NCI-H2107 treated with DMSO at 0.1 percent for 48 hours (cell line): ENCODE data around the gene CPAMD8.

Experiments
- DNase-seq: peaks from one replicate; lab custom pipeline; 2025; ENCODE audit not compliant: unreplicated experiment; lab: John Stamatoyannopoulos, UW

The CPAMD8 gene

DNA sequence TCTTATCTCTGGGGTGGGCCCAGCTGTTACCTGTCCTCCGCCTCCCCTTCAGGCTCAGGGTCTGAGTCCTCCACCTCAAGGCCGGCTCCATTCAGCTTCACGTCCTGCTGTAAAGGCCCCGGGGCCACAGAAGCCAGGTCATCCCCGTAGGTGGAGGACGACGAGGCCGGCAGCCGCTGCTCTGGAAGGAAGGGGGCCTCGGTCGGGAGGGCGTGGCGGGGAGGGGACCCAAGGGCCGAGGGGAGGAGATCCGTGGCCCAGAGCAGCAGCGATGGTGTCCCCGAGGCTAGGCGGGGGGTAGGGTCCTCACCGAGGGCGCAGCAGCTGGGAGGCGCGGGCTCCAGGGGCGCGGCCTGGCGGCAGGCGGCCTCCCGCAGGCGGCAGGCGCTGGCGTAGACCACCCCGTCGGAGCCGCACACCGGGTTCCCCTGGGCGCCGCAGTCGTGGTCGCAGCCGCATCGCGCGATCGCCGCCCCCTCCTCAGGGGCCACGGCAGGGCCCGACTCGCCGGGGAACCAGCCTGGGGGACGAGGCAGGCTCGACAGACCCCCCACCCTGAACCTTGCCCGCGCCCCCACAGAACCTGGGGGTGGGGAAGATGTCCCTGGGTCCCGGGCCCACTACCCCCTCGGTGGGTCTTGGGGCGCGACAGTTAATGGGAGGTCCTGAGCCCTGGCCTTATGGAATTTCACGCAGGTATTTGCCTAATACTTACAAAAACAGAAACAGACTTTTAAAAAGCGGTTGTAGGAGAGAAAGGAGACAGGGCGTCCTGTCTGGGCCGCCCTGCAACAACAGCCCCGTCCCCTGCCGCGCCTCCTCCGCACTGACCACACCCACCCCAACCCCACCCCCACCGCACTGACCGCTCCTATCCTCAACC lies 130.2 kb downstream of the CPAMD8 start:
- no peak for DNase-seq

DNA sequence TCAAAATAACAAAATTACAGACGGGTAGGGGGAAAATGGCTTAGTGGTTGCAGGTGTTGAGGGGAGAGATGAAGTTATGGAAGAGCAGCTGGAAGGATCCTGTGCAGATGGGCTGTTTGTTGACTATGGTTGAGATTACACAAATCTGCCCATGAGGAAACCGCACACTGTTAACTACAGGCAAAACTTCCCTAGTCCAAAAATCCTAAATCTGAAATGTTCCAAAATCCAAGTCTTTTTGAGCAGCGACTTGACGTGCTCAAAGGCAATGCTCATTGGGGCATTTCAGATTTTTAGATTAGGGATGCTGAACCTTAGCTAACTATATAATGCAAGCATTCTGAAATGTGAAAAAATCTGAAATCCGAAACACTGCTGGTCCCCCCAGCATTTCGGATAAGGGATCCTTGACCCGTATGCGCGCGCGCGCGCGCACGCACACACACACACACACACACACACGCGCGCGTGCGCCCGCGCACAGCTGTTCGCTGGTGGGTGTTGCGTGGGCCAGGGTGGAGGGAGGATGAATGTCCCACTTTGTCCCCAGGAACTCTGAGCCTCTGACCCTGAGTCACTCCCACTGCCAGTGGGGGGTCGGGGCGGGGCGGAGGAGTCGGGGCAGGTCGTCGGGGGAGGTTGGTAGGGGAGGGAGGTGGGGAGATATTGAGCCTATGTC lies 131.0 kb downstream of the CPAMD8 start:
- no peak for DNase-seq

DNA sequence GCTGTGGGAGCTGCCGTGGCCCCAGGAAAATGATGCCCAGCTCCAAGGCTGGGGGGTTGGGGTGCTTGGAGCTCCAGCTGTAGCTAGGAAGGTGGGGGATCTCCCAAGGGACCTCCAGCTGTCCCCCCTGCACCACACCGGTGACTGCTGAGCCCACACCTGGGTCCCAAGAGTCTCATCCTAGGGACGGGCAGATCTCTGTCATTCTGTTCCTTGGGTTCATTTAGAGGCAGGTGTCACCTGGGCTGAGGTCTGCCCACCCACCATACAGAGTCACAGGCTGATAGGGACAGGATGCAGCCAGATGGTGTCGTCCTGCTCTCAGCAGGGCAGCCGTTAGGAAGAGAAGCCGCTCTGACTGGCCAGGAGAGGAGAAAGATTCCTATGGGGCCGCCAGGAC lies 132.5 kb downstream of the CPAMD8 start:
- DNase-seq, result no peak

DNA sequence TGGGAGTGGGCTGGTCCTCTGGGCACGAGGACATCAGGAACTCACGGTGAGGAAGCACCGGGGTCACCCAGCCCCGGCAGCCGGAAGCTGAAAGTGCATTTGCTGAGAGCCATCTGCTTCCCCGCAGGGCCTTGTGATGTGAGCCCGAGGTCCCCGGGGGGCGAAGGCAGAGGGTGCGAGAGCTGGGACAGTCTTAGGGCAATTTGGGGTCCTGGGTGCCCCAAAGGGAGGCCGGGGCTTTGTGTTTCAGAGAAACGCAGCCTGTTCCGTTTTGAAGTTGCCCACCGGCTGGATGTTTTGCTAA lies 133.0 kb downstream of the CPAMD8 start:
- DNase-seq, result no peak

DNA sequence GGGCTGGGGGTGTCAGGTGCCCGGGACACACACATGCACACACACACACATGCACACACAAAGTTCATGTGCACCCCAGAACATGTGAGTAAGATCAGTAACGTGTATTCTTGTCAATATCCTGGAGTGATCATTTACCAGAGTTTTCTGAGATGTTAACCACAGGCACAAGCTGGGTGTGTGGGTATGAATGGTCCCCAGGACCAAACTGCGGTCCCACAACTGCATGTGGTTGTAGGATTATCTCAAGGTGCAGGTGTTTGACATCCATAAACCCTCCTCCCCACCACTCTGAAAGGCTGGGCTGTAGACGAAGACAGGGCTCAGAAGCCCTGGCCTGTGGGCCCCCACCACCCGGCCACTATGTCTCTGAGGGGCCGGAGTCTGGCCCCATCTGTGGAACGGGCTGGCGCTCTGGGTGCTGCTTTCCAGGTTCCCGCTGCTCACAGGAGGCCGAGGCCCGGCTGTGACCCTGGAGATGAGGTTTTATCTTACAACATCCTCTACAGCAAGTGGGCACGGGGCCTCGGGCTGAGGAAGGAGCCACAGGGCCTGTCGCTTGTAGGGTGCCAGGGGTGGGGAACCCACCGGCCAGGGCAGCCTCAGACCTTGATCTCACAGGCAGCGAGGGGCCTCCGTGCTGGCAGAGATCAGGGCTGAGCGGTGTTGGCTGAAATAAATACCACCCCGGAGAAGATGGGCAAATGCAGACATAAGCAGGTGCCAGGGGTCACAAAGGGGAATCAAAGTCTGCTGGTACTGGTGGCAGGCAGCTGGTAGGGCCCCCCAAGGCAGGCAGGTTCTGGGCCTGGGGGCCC lies 133.5 kb downstream of the CPAMD8 start:
- DNase-seq, result no peak

DNA sequence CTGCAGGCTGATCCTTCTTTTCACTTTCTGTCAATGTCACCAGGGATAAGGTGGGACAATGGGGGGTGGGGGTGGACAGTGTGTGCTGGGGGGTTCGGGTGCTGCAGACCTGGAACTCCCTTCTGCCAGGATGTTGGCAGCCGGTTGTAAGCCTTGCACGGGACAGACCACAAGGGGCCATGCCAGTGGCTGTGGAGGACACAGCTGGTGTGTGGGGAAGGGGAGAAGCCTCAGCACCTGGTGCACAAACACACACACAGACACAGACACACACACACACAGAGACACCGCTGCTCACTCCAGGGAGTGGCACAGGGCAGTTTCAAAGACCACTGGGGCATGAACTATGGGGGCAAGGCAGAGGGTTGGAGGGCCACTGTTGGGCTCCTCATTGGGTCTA lies 134.2 kb downstream of the CPAMD8 start:
- no peak for DNase-seq

DNA sequence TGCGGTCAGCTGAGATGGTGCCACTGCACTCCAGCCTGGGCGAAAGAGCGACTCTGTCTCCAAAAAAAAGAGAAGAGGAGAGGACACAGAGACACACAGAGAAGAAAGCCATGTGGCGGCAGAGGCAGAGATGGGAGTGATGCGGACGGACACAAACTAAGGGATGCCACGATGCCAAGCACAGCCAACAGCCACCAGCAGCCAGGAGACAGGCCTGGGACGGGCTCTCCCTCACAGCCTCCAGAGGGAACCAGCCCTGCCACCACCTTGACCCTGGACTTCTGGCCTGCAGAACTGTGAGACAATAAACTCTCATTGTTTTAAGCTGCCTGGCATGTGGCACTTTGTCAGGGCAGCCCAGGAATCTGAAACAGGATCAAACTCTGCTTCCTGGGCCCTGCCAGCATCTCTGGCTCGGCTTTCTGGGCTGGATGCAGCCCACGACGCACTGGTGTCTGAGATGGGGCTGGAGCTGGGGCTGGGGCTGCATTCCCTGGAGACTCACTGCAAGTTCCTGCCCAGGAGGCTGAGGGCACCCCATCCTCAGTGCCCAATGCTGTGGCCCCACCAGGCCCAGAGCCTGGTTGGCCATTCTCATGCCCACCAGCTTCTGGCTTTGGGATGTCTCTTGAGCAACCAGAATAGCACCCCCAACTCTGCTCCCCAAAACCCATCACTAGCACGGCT lies 134.8 kb downstream of the CPAMD8 start:
- no peak for DNase-seq

DNA sequence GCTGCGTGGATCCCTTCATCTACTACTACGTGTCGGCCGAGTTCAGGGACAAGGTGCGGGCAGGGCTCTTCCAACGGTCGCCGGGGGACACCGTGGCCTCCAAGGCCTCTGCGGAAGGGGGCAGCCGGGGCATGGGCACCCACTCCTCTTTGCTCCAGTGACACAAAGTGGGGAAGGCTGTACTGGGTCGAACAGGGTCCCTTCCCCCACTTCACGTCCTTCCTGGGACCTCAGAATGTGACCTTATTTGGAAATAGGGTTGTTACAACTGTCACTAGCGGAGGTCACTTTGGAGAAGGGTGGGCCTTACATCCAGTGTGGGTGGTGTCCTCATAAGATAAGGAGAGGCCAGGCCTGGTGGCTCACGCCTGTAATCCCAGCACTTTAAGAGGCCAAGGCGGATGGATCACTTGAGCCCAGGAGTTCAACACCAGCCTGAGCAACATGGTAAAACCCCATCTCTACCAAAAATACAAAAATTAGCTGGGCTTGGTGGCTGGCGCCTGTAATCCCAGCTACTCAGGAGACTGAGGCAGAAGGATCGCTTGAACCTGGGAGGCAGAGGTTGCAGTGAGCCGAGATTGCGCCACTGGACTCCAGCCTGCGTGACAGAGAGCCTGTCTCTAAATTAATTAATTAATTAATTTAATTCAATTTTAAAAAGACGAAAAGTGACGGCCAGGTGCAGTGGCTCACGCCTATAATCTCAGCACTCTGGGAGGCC lies 136.0 kb downstream of the CPAMD8 start:
- no peak for DNase-seq

DNA sequence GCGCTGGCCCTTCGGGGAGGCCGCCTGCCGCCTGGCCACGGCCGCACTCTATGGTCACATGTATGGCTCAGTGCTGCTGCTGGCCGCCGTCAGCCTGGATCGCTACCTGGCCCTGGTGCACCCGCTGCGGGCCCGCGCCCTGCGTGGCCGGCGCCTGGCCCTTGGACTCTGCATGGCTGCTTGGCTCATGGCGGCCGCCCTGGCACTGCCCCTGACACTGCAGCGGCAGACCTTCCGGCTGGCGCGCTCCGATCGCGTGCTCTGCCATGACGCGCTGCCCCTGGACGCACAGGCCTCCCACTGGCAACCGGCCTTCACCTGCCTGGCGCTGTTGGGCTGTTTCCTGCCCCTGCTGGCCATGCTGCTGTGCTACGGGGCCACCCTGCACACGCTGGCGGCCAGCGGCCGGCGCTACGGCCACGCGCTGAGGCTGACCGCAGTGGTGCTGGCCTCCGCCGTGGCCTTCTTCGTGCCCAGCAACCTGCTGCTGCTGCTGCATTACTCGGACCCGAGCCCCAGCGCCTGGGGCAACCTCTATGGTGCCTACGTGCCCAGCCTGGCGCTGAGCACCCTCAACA lies 136.6 kb downstream of the CPAMD8 start:
- DNase-seq, result no peak

DNA sequence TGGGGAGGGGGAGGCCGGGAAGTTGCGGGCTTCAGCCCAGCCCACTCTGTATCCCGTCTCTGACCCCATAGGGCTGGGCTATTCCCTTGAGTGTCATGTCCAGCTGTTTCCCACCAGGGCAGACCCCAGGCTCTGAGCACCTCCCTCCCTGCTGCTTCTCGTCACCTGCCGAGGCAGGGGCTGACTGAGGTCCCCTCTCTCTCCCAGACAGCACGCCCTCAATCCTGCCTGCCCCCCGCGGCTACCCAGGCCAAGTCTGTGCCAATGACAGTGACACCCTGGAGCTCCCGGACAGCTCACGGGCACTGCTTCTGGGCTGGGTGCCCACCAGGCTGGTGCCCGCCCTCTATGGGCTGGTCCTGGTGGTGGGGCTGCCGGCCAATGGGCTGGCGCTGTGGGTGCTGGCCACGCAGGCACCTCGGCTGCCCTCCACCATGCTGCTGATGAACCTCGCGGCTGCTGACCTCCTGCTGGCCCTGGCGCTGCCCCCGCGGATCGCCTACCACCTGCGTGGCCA lies 137.2 kb downstream of the CPAMD8 start:
- DNase-seq, result no peak

DNA sequence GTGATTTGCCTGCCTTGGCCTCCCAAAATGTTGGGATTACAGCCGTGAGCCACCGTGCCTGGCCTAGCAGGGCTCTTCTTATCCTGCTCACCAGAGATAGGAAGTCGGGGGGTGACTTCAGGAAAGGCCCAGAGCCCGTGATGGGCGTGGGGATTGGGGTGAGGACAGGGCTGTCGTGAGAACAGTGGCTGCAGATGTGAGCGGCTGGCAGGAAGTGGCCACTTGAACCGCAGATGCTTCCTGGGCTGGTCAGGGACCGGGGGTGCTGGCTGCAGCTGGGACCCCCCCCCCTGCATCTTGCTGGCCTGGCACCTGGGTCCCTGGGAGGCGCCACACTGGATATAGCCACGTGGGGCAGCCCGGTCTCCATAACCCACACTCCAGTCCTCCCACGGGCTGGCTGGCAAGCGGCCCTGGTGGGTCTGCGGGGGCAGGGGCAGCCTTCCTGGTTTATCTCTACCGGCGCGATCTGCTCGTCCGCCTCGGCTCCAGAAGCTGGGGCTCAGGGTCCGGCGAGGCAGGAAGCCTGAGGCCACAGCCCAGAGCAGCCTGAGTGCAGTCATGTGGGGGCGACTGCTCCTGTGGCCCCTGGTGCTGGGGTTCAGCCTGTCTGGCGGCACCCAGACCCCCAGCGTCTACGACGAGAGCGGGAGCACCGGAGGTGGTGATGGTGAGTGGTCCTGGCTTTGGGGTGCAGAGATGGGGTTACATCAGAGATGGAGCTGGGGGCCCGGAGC lies 137.8 kb downstream of the CPAMD8 start, which contains the start of gene F2RL3:
Gene F2RL3 (plus strand): TSS at position 371 of the 737 bp plus-strand sequence. CDS start 191 bp downstream, at position 562.
- DNase-seq, result no peak

DNA sequence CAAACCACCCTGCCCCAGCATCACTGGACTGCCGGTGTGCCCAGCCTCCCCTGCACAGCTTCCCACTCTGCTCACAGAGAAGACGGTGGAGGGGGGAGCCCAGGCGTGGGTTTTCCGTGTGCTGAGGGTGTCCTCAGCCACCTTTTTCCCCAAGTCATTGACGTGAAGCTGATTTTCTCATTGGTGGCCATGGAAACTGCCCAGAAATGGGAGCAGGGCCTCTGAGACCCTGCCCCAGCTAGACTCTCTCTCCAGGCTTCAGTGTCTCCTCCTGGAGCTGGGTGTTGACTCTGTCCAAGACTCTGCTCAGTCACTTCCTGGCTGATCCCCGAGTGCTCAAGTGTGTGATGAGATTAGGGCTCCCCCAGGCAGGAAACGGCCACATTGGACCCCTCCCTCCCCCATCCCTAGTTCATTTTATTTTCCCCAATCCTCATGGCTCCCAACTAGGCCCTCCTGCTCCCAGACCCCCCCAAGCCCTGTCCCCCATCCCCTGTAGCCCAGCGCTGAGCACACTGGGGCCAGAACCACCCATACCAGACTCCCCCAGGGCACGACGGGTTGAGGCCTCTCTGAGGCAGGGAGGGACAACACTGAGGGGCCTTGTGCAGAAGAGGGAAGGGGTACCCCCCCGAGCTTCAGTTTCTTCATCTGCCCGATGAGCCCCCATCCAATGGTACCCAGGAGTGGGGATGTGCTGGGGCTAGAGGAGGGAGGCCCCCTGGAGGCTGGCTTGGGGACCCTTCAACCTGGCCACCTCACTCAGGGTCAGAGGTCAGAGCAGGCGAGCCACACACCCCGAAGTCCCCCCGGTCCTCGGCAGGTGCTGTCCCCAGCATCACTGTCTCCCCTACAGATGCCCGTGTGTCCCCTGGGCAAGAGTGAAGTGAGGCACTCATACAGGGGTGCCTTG lies 139.0 kb downstream of the CPAMD8 start:
- no peak for DNase-seq

DNA sequence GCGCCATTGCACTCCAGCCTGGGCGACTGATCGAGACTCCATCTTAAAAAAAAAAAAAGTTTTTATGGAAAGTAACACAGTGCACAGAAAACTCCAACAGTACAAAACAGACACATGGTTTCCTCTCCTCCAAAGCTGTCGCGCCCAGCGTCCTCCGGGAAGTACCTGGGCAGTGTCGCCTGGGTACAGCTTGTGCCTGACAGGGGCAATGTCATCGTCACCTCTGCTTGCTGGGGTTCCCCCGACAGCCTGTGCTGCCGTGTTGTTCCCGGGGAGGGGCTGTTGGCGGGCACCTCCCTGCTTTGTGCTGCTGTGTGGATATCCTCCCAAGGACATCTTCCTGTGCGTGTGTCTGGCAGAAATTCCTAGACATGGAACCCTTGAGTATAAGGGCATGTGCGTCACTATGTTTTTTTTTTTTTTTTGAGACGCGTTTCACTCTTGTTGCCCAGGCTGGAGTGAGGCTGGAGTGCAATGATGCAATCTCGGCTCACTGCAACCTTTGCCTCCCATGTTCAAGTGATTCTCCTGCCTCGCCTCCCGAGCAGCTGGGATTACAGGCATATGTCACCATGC lies 140.2 kb downstream of the CPAMD8 start:
- DNase-seq, result no peak

DNA sequence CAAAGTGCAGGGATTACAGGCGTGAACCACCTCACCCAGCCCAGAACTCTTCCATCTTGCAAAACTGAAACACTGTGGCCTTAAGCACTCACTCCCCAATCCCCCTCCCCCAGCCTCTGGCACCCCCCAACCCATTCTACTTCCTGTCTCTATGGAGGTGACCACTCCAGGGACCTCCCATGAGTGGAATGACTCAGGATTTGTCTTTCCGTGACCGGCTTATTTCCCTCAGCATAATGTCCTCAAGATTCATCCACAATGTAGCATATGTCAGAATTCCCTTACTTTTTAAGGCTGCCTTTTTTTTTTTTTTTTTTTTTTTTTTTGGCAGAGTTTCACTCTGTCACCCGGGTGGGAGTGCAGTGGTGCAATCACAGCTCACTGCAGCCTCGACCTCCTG lies 141.4 kb downstream of the CPAMD8 start:
- no peak for DNase-seq

DNA sequence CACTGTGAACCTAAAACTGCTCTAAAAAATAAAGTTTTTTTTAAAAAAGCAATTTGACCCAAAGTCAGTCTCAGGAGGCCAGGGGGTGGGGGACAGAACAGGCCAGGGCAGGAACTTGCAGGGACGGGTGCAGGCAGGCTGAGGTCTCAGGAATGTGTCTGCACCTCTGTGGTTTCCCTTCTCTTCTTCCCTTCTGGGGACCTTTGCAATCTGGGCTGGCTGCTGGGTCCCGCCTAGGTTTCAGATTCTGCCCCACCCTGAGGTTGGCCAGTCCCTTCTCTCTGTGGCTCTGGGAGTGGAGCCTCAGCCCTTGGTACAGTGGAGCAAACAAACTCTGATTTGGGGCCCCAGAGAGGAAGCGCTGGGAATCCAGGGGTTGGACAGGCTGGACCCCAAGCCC lies 143.1 kb downstream of the CPAMD8 start:
- no peak for DNase-seq

DNA sequence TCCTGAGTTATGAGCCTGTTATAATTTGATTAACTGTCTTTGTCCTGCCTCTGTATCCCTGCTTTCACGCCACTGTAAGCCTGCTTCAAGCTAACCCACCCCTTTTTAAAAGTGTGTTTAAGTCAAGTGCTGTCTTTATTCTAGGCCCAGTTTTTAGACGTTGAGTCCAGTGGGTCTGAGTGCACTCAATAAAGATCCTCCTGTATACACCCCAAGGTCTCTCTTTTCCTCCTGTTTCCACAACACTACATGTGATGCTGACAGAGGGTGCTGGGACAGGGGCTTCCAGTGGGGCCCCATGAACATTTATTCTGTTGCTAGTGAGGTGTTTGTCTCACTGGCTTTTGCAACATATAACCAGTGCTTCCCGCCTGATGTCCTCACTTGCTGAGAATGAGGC lies 144.5 kb downstream of the CPAMD8 start:
- DNase-seq, result no peak

DNA sequence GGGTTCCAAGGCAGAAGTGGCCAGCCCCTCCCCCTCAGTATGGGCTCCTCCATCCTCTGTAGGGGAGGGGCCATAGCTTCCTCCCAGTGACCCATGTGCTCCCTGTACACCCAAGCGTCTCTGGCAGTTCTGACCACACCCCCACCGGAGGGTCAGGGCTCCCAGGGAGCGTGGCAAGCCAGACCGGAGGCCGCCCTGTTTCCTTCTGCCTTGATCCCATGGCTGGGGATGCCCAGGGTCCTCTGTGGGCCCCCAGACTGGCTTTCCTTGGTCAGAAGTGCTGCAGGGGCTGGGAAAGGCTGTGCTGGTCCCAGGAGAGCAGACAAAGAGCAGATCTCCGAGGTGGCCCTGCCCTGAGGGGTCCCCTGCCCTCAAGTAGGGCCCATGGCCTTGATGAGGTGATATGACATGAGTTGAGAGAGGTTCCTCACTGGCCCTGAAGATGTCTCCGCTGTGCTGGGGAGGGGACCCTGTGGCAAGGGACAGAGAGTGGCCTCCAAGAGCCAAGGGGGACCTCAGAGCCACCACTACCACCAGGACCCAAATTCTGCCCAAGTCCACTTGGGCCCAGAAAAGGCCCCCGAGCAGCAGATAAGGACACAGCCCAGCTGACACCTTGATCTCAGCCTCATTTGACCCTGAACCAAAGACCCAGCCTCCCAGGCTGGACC lies 145.6 kb downstream of the CPAMD8 start:
- DNase-seq, result no peak
